Measurements from ENCODE around the gene LCN12. TPM values are rescaled to one million over a fixed set of nuclear protein-coding genes. Genes with fewer than 3 reads are reported as not detected.

LCN12 gene
- total RNA-seq, 1 experiment from 2014 or later: 4.2 TPM

- TF ChIP-seq ZBTB33 (IDR thresholded peaks at IDR 0.05; ENCODE audit: extremely low read depth, insufficient replicate concordance, low read length) (no peak), CBX3 (IDR thresholded peaks at IDR 0.05; ENCODE audit: low read depth) (no peak)
Measured at GRCh38 chr9:136952876-136953770, 1.1 kb downstream of the LCN12 start (continued).

- ATAC-seq: no peak
- intact Hi-C loops (cut with micrococcal nuclease): no loop called here
- no TSS peak for BruUV-seq (replicated peaks)
- RAD21 ChIA-PET (ENCODE audit: low non-redundant PET in 1 of 2, low total read pairs in 2 of 2, uncharacterized antibody in 2 of 2, unreplicated experiment in 2 of 2): no interaction called here
- Histone ChIP-seq H3K36me3 (ENCODE audit: control insufficient read depth in 1 of 2, insufficient read depth in 2 of 2, low read length in 2 of 2) (no peaks in the 10 kb centered on the region), H3K9me3 (ENCODE audit: control insufficient read depth in 1 of 2, insufficient read depth in 1 of 2, low read depth in 1 of 2, low read length in 2 of 2) (no peaks in the 10 kb centered on the region), H3K79me2 (ENCODE audit: insufficient read depth, low read length) (no peaks in the 10 kb centered on the region), H3K9me2 (ENCODE audit: insufficient read depth) (no peaks in the 10 kb centered on the region), H3K27me3 (ENCODE audit: insufficient read depth, low read length) (no peaks in the 10 kb centered on the region), H2AFZ (ENCODE audit: low read depth, low read length, poor library complexity, severe bottlenecking) (no peak overlapping the region), H3K4me1 (ENCODE audit: control insufficient read depth in 1 of 2, insufficient read depth in 2 of 2, low read length in 2 of 2) (peaks cover 13 to 23% of the 10 kb centered on the region in 2 experiments), H4K20me1 (ENCODE audit: insufficient read depth) (no peaks in the 10 kb centered on the region), H3K27ac (ENCODE audit: low read depth, low read length) (no peak overlapping the region), H3K4me2 (ENCODE audit: low read length) (no peak overlapping the region), H3K4me3 (replicated peaks in 1 of 2; ENCODE audit: low read depth in 1 of 2, low read length in 2 of 2) (no peak overlapping the region), H3K9ac (ENCODE audit: low read length) (no peak overlapping the region)
- CTCF ChIA-PET: no interaction called here
- DNase-seq (ENCODE audit: low read depth, low spot score): no peak
- TF ChIP-seq SRF (IDR thresholded peaks at IDR 0.05; ENCODE audit: low read depth): no peak
- no peak for TF ChIP-seq ZFX (IDR thresholded peaks at IDR 0.05)
- TF ChIP-seq SP1 (IDR thresholded peaks at IDR 0.05; ENCODE audit: low read depth): no peak
- no peak for TF ChIP-seq MAX (IDR thresholded peaks at IDR 0.05)
- TF ChIP-seq CTCF (IDR thresholded peaks at IDR 0.05 in 2 of 3, conservative IDR thresholded peaks at IDR 0.05 in 1 of 3; ENCODE audit: borderline replicate concordance in 1 of 3, insufficient read depth in 1 of 3, low read depth in 2 of 3, low read length in 2 of 3): no peak
- TF ChIP-seq EZH2 (IDR thresholded peaks at IDR 0.05): no peak
- TF ChIP-seq CEBPB (IDR thresholded peaks at IDR 0.05; ENCODE audit: low read depth): no peak
- no peak for TF ChIP-seq ELF1 (IDR thresholded peaks at IDR 0.05; ENCODE audit: borderline replicate concordance, low read depth)
- TF ChIP-seq FOSL1 (IDR thresholded peaks at IDR 0.05; ENCODE audit: low read depth): no peak
- TF ChIP-seq POLR2A (IDR thresholded peaks at IDR 0.05; ENCODE audit: borderline replicate concordance, extremely low read depth, insufficient read depth, insufficient read length): no peak
- no peak for TF ChIP-seq ATF3 (IDR thresholded peaks at IDR 0.05)
- TF ChIP-seq CBX3 (IDR thresholded peaks at IDR 0.05; ENCODE audit: low read depth): no peak
- no peak for TF ChIP-seq YY1 (IDR thresholded peaks at IDR 0.05; ENCODE audit: extremely low read depth, insufficient replicate concordance, low read depth, low read length)
- TF ChIP-seq SIN3A (IDR thresholded peaks at IDR 0.05; ENCODE audit: low read depth): no peak
- no peak for TF ChIP-seq EZH2phosphoT487 (IDR thresholded peaks at IDR 0.05; ENCODE audit: borderline replicate concordance)
- no peak for TF ChIP-seq RAD21 (IDR thresholded peaks at IDR 0.05; ENCODE audit: low read depth)
- POLR2A ChIA-PET: no interaction called here
Measured at GRCh38 chr9:136953771-136954269, 1.7 kb downstream of the LCN12 start.
